H9 (cell line): Measurements from ENCODE around the gene PCBP4. TPM values are rescaled to one million over a fixed set of nuclear protein-coding genes. Genes with fewer than 3 reads are reported as not detected.

Source experiments
- DNase-seq: peaks from one replicate; pipeline ENCODE4 v3.0.0-alpha.2; 2017
- H2AFZ ChIP-seq: one replicate; pipeline ENCODE4 v1.6.1; 2013; ENCODE audit warnings: mild to moderate bottlenecking, low read length, control low read depth, moderate library complexity
- H2AK5ac ChIP-seq: 2 replicates; pipeline ENCODE4 v1.6.1; 2013; ENCODE audit warnings: low read length, control low read depth, mixed read lengths; ENCODE audit not compliant: insufficient read length
- H2BK120ac ChIP-seq: one replicate; pipeline ENCODE4 v1.6.1; 2013; ENCODE audit warnings: low read depth, mild to moderate bottlenecking, low read length, control low read depth, inconsistent platforms; ENCODE audit not compliant: poor library complexity, severe bottlenecking
- H2BK12ac ChIP-seq: 2 replicates; pipeline ENCODE4 v1.6.1; 2013; ENCODE audit warnings: low read length, control low read depth, mixed read lengths, low read depth; ENCODE audit not compliant: insufficient read length
- H2BK15ac ChIP-seq: 2 replicates; pipeline ENCODE4 v1.6.1; 2013; ENCODE audit warnings: low read depth, low read length, control low read depth
- H2BK20ac ChIP-seq: one replicate; pipeline ENCODE4 v1.6.1; 2013; ENCODE audit warnings: low read depth, mild to moderate bottlenecking, low read length, control low read depth, inconsistent platforms; ENCODE audit not compliant: poor library complexity, severe bottlenecking
- H2BK5ac ChIP-seq: 2 replicates; pipeline ENCODE4 v1.6.1; 2013; ENCODE audit warnings: low read length, control low read depth, mixed read lengths; ENCODE audit not compliant: insufficient read length
- H3K14ac ChIP-seq: 2 replicates; pipeline ENCODE4 v1.6.1; 2013; ENCODE audit warnings: low read length, control low read depth; ENCODE audit not compliant: insufficient read depth
- H3K18ac ChIP-seq: 2 replicates; pipeline ENCODE4 v1.6.1; 2013; ENCODE audit warnings: low read depth, mild to moderate bottlenecking, mixed read lengths, low read length, control low read depth; ENCODE audit not compliant: insufficient read length
- H3K23ac ChIP-seq: 2 replicates; pipeline ENCODE4 v1.6.1; 2013; ENCODE audit warnings: low read length, control low read depth, mixed read lengths, low read depth; ENCODE audit not compliant: insufficient read length
- H3K23me2 ChIP-seq: 2 replicates; pipeline ENCODE4 v1.6.1; 2013; ENCODE audit warnings: low read depth, mild to moderate bottlenecking, mixed read lengths, low read length, control low read depth; ENCODE audit not compliant: insufficient read length, poor library complexity, severe bottlenecking
- H3K27ac ChIP-seq: 2 replicates; pipeline ENCODE4 v1.5.1; 2013; ENCODE audit warnings: low read length, control low read depth, mixed read lengths, low read depth; ENCODE audit not compliant: insufficient read length
- H3K27me3 ChIP-seq: 2 replicates; pipeline ENCODE4 v1.6.1; 2013; ENCODE audit warnings: low read length, control low read depth, inconsistent platforms; ENCODE audit not compliant: insufficient read depth
- H3K4ac ChIP-seq: 2 replicates; pipeline ENCODE4 v1.6.1; 2013; ENCODE audit warnings: low read depth, mild to moderate bottlenecking, control low read depth, inconsistent platforms, low read length, moderate library complexity
- H3K4me1 ChIP-seq: 2 replicates; pipeline ENCODE4 v1.6.1; 2013; ENCODE audit warnings: low read length, control low read depth, inconsistent platforms; ENCODE audit not compliant: insufficient read depth
- H3K4me2 ChIP-seq: 2 replicates; pipeline ENCODE4 v1.6.1; 2013; ENCODE audit warnings: low read length, control low read depth, mixed read lengths; ENCODE audit not compliant: insufficient read length, insufficient read depth
- H3K56ac ChIP-seq: 2 replicates; pipeline ENCODE4 v1.6.1; 2013; ENCODE audit warnings: low read depth, mild to moderate bottlenecking, mixed read lengths, low read length, control low read depth; ENCODE audit not compliant: insufficient read length
- H3K79me1 ChIP-seq: 2 replicates; pipeline ENCODE4 v1.6.1; 2013; ENCODE audit warnings: low read depth, mild to moderate bottlenecking, moderate library complexity, low read length, control low read depth, inconsistent platforms; ENCODE audit not compliant: insufficient read depth, poor library complexity, severe bottlenecking
- H3K79me2 ChIP-seq: 2 replicates; pipeline ENCODE4 v1.6.1; 2013; ENCODE audit warnings: low read length, control low read depth, inconsistent platforms; ENCODE audit not compliant: insufficient read depth
- H3K9ac ChIP-seq: 2 replicates; pipeline ENCODE4 v1.6.1; 2013; ENCODE audit warnings: low read length, control low read depth, mixed read lengths; ENCODE audit not compliant: insufficient read length; ENCODE audit errors: extremely low read depth
- H3K9me3 ChIP-seq: one replicate; pipeline ENCODE4 v1.6.1; 2013; ENCODE audit warnings: low read depth, low read length, inconsistent platforms; ENCODE audit not compliant: control insufficient read depth
- H3T11ph ChIP-seq: one replicate; pipeline ENCODE4 v1.6.1; 2013; ENCODE audit warnings: mild to moderate bottlenecking, low read length, control low read depth, inconsistent platforms
- H4K20me1 ChIP-seq: one replicate; pipeline ENCODE4 v1.6.1; 2013; ENCODE audit not compliant: control insufficient read depth, insufficient read length, insufficient read depth
- H4K5ac ChIP-seq: 2 replicates; pipeline ENCODE4 v1.6.1; 2013; ENCODE audit warnings: low read depth, mild to moderate bottlenecking, mixed read lengths, low read length, control low read depth; ENCODE audit not compliant: insufficient read length
- H4K8ac ChIP-seq: replicated peaks from 2 replicates; pipeline ENCODE4 v1.6.1; 2013; ENCODE audit warnings: low read length, control low read depth, mixed read lengths, low read depth; ENCODE audit not compliant: insufficient read length
- H4K91ac ChIP-seq: 2 replicates; pipeline ENCODE4 v1.6.1; 2013; ENCODE audit warnings: low read depth, mild to moderate bottlenecking, moderate library complexity, mixed read lengths, low read length, control low read depth; ENCODE audit not compliant: insufficient read length
- H3K27ac Mint-ChIP-seq, 3 experiments: 2 replicates in 2 of 3; 3 replicates in 1 of 3; pipeline ENCODE4 v1.8.0; 2020 to 2021; ENCODE audit warnings: mixed read lengths in 3 of 3, mild to moderate bottlenecking in 1 of 3, moderate library complexity in 1 of 3
- H3K27me3 Mint-ChIP-seq: 2 replicates; pipeline ENCODE4 v1.8.0; 2021; ENCODE audit warnings: low read depth, mild to moderate bottlenecking, moderate library complexity, mixed read lengths
- H3K36me3 Mint-ChIP-seq, 3 experiments: 2 replicates in 2 of 3; 3 replicates in 1 of 3; pipeline ENCODE4 v1.8.0; 2020 to 2021; ENCODE audit warnings: low read depth in 3 of 3, mixed read lengths in 3 of 3; ENCODE audit not compliant: insufficient read depth in 1 of 3
- H3K4me1 Mint-ChIP-seq, 2 experiments: 2 replicates each; pipeline ENCODE4 v1.8.0; 2020; ENCODE audit warnings: mixed read lengths in 2 of 2
- H3K4me3 Mint-ChIP-seq, 2 experiments: 2 replicates in 1 of 2; 3 replicates in 1 of 2; pipeline ENCODE4 v1.8.0; 2020 to 2021; ENCODE audit warnings: mild to moderate bottlenecking in 2 of 2, mixed read lengths in 2 of 2, moderate library complexity in 1 of 2
- H3K9me3 Mint-ChIP-seq, 2 experiments: 2 replicates in 1 of 2; 3 replicates in 1 of 2; pipeline ENCODE4 v1.8.0; 2020; ENCODE audit warnings: mild to moderate bottlenecking in 2 of 2, mixed read lengths in 2 of 2, moderate library complexity in 1 of 2
- WGBS: extraction: QIAGEN DNeasy Blood & Tissue Kit; methylation state at CpG from one replicate; pipeline ENCODE4 v1.1.7; 2013; ENCODE audit warnings: missing lambda C conversion rate, low lambda C conversion rate, mixed read lengths; ENCODE audit not compliant: insufficient read length; ENCODE audit errors: extremely low coverage; 5-methylcytosine and 5-hydroxymethylcytosine counted together
- total RNA-seq: library from RNA; stranded (reverse); gene quantifications from 2 replicates; pipeline ENCODE4 v1.2.1, GENCODE V29; 2021
- TF ChIP-seq, protein P1 (sequence below): fragments of 200-600 bp; sonication (generic); conservative IDR thresholded peaks from 3 replicates; pipeline ENCODE4 v1.8.0; 2021; ENCODE audit warnings: antibody characterized with exemption, mild to moderate bottlenecking

PCBP4 gene
- total RNA-seq, 1 experiment from 2014 or later, result 24.6 TPM

DNA sequence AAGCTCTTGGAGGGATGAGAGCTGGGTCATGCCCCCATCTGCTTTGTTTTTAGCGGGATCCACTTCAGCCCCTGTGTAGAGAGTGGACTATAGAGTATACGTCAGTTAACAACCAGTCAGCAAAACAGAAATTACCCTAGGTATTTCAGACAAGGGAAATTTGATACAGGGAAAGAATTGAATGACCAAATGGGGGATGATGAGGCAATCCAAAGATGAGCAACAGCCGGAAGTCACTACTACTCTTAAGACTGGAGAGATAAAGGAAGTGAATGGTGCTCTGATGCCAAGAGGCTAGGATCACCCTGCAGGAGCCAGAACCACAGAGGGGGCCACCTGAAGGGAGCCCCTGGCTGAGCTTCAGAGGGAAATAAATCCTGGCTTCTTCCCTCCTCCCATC is 13.8 kb downstream of the PCBP4 start:
- H2BK12ac ChIP-seq, result no peak overlapping the region
- H2BK5ac ChIP-seq, result no peak overlapping the region
- no peaks in the 10 kb centered on the region for H3K79me1 ChIP-seq
- no peaks in the 10 kb centered on the region for H3K23me2 ChIP-seq
- Mint-ChIP-seq H3K27ac (no peak overlapping the region), H3K4me3 (no peak overlapping the region), H3K27me3 (peaks cover 89% of the 10 kb centered on the region), H3K36me3 (no peaks in the 10 kb centered on the region), H3K9me3 (no peaks in the 10 kb centered on the region), H3K4me1 (peaks cover 0 to 5% of the 10 kb centered on the region in 2 experiments; a peak in 3 of 4 replicates)
- H4K5ac ChIP-seq, result no peak overlapping the region
- H3K23ac ChIP-seq, result no peak overlapping the region
- no peak overlapping the region for H3T11ph ChIP-seq
- no peaks in the 10 kb centered on the region for H3K79me2 ChIP-seq
- no peaks in the 10 kb centered on the region for H3K4me1 ChIP-seq
- no peak overlapping the region for H3K18ac ChIP-seq
- peaks cover 21% of the 10 kb centered on the region for H3K27me3 ChIP-seq
- H3K9me3 ChIP-seq, result no peaks in the 10 kb centered on the region
- WGBS, result no CpG with 5 or more reads among the region's 3 CpGs
- no peak overlapping the region for H2BK20ac ChIP-seq
- no peak overlapping the region for H2AK5ac ChIP-seq
- H3K14ac ChIP-seq, result no peak overlapping the region
- H3K9ac ChIP-seq, result no peak overlapping the region
- no peak for DNase-seq
- H2AFZ ChIP-seq, result no peak overlapping the region
- no peak overlapping the region for H4K91ac ChIP-seq
- TF ChIP-seq, protein P1, sequence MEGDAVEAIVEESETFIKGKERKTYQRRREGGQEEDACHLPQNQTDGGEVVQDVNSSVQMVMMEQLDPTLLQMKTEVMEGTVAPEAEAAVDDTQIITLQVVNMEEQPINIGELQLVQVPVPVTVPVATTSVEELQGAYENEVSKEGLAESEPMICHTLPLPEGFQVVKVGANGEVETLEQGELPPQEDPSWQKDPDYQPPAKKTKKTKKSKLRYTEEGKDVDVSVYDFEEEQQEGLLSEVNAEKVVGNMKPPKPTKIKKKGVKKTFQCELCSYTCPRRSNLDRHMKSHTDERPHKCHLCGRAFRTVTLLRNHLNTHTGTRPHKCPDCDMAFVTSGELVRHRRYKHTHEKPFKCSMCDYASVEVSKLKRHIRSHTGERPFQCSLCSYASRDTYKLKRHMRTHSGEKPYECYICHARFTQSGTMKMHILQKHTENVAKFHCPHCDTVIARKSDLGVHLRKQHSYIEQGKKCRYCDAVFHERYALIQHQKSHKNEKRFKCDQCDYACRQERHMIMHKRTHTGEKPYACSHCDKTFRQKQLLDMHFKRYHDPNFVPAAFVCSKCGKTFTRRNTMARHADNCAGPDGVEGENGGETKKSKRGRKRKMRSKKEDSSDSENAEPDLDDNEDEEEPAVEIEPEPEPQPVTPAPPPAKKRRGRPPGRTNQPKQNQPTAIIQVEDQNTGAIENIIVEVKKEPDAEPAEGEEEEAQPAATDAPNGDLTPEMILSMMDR, result no peak
- no peak overlapping the region for H3K4me2 ChIP-seq
- H4K8ac ChIP-seq, result no peak overlapping the region
- no peaks in the 10 kb centered on the region for H4K20me1 ChIP-seq
- no peak overlapping the region for H3K56ac ChIP-seq
- no peak overlapping the region for H3K4ac ChIP-seq
- no peak overlapping the region for H2BK120ac ChIP-seq
- H3K27ac ChIP-seq, result no peak overlapping the region
- no peak overlapping the region for H2BK15ac ChIP-seq
